Tibial artery (tissue), 4 donors: ENCODE data around the gene RPAIN.
A peak's percentile ranks its signal among the peaks of the same experiment; 100 is the strongest.

Experiments
- DNase-seq, 2 donors: peaks; one replicate each; pipeline ENCODE4 v3.0.0-alpha.2; 2019
- H3K27ac ChIP-seq, 2 donors: fragments of 200-600 bp; sonication (generic) in 1 of 2; 1 replicate in 1 of 2; 2 replicates in 1 of 2; pipeline ENCODE4 v1.5.1; 2018 to 2019; ENCODE audit warnings: mild to moderate bottlenecking in 1 of 2
- H3K27me3 ChIP-seq, 2 donors: fragments of 200-600 bp; sonication (generic) in 1 of 2; one replicate each; pipeline versions ENCODE4 v1.5.1 to v1.6.0; 2016 to 2019
- H3K36me3 ChIP-seq, 3 donors: fragments of 200-600 bp; sonication (generic) in 2 of 3; one replicate each; pipeline ENCODE4 v1.5.1; 2016 to 2019; ENCODE audit warnings: mild to moderate bottlenecking in 2 of 3
- H3K4me1 ChIP-seq, 4 donors: fragments of 200-600 bp; sonication (generic) in 2 of 4; 1 replicate in 3 of 4; 2 replicates in 1 of 4; pipeline ENCODE4 v1.5.1; 2016 to 2019
- H3K4me3 ChIP-seq, 2 donors: fragments of 200-600 bp; sonication (generic) in 1 of 2; 1 replicate in 1 of 2; 2 replicates in 1 of 2; pipeline ENCODE4 v1.5.1; 2018 to 2019; ENCODE audit warnings: mild to moderate bottlenecking in 2 of 2
- H3K9me3 ChIP-seq, 3 donors: fragments of 200-600 bp; sonication (generic) in 1 of 3; one replicate each; pipeline ENCODE4 v1.5.1; 2016 to 2019
- CTCF ChIP-seq, 2 experiments: fragments of 200-600 bp in 1 of 2; fragments of 450-650 bp in 1 of 2; IDR thresholded peaks; one replicate each; pipeline ENCODE4 v1.5.1; 2017 to 2019; ENCODE audit warnings: antibody characterized with exemption in 2 of 2, mild to moderate bottlenecking in 1 of 2, moderate library complexity in 1 of 2
- intact Hi-C: fragments of 100-400 bp; cut with DNase I; formaldehyde crosslinking; loops from one replicate; pipeline ENCODE4 v1.15.0; 2023; ENCODE audit warnings: low total_unique reads

Gene RPAIN

DNA sequence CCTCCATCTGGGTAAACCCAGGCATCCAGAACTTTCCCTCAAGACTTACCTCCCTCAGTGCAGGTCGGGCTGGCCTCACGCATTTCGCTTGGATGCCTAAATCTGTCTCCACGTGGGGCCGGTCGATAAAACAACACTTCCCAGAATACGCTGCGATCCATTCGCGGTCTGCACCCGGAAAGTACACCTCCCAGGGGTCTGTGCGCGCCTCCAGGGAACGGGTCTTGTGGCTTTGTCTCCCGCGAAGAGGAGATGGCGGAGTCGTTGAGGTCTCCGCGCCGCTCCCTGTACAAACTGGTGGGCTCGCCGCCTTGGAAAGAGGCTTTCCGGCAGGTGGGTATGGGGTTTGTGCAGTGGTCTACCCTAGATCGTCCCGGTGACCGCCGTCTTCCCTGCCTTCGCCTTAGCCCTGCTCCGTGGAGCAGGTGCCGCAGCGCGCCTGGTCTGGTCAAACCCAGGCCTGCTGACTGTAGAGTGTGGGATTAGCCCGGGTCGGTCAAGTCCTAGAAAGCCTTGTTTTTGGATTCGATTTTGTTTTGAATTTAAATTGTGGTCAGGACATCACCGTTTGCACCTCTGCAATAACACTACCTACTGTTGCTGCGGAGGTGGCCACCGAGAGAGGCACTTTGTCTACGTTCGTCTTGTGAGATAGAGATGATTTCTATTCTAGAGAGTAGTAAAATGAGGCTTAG is at the start of gene RPAIN:
RPAIN (plus strand) TSS at position 224 of the 695 bp plus-strand sequence; CDS start at position 253, 29 bp downstream.
- intact Hi-C loops = loop anchor here (5.0 kb wide), 1 partner anchor 67 kb away; the partner anchor contains the start of genes DERL2 and MIS12
- Histone ChIP-seq H3K36me3 (peaks cover 29 to 60% (median 35%) of the 10 kb centered on the region in 3 donors), H3K4me3 (peak within 1 kb of the TSS; percentile 70 to 78), H3K27ac (peak within 1 kb of the TSS; percentile 88 to 93), H3K9me3 (no peaks in the 10 kb centered on the region), H3K27me3 (no peaks in the 10 kb centered on the region), H3K4me1 (peaks cover 0 to 37% (median 32%) of the 10 kb centered on the region in 4 donors)
- peak; percentile 90 to 93 for DNase-seq
- TF ChIP-seq CTCF (IDR thresholded peaks at IDR 0.05) = no peak

- H3K9me3 ChIP-seq = no peaks in the 10 kb centered on the region
- no peak for TF ChIP-seq CTCF (IDR thresholded peaks at IDR 0.05)
- no peaks in the 10 kb centered on the region for H3K4me1 ChIP-seq
- no peak for DNase-seq
- H3K4me3 ChIP-seq = no peak overlapping the region
- intact Hi-C loops = no loop called here
- no peaks in the 10 kb centered on the region for H3K27me3 ChIP-seq
- H3K36me3 ChIP-seq = peaks cover 68 to 99% (median 93%) of the 10 kb centered on the region in 3 donors
- no peak overlapping the region for H3K27ac ChIP-seq
These were observed 49.6 kb upstream of the RPAIN start for GRCh38 chr17:5370411-5370810.

GRCh38 chr17:5373112-5373511 is 46.9 kb upstream of the RPAIN start:
- DNase-seq = no peak
- peaks cover 86 to 100% (median 94%) of the 10 kb centered on the region in 3 donors for H3K36me3 ChIP-seq
- H3K9me3 ChIP-seq = no peaks in the 10 kb centered on the region
- no peak for TF ChIP-seq CTCF (IDR thresholded peaks at IDR 0.05)
- no peaks in the 10 kb centered on the region for H3K4me1 ChIP-seq
- no peak overlapping the region for H3K27ac ChIP-seq
- H3K4me3 ChIP-seq = no peak overlapping the region
- H3K27me3 ChIP-seq = no peaks in the 10 kb centered on the region
- intact Hi-C loops = no loop called here

- intact Hi-C loops = no loop called here
- no peaks in the 10 kb centered on the region for H3K9me3 ChIP-seq
- H3K36me3 ChIP-seq = peaks cover 75 to 100% (median 95%) of the 10 kb centered on the region in 3 donors
- no peaks in the 10 kb centered on the region for H3K4me1 ChIP-seq
- no peak overlapping the region for H3K4me3 ChIP-seq
- H3K27ac ChIP-seq = no peak overlapping the region
- no peak for DNase-seq
- TF ChIP-seq CTCF (IDR thresholded peaks at IDR 0.05) = no peak
- H3K27me3 ChIP-seq = no peaks in the 10 kb centered on the region
These were observed 41.3 kb upstream of the RPAIN start for GRCh38 chr17:5378566-5379207.

GRCh38 chr17:5379351-5380107 is 40.5 kb upstream of the RPAIN start:
- no peak for DNase-seq
- Histone ChIP-seq H3K27me3 (no peaks in the 10 kb centered on the region), H3K4me1 (no peaks in the 10 kb centered on the region), H3K9me3 (no peaks in the 10 kb centered on the region), H3K36me3 (peaks cover 74 to 100% (median 96%) of the 10 kb centered on the region in 3 donors), H3K27ac (no peak overlapping the region), H3K4me3 (no peak overlapping the region)
- intact Hi-C loops = no loop called here
- TF ChIP-seq CTCF (IDR thresholded peaks at IDR 0.05) = no peak
